GM21528 (cell line): Measurements from ENCODE around the gene MOCS1.

ENCODE experiments used
- ATAC-seq: cut with Tn5 transposase; IDR thresholded peaks from one replicate; pipeline ENCODE4 v1.9.1; 2021; ENCODE audit warnings: mild to moderate bottlenecking, moderate library complexity; ENCODE audit not compliant: unreplicated experiment, low FRiP score

Gene MOCS1

DNA sequence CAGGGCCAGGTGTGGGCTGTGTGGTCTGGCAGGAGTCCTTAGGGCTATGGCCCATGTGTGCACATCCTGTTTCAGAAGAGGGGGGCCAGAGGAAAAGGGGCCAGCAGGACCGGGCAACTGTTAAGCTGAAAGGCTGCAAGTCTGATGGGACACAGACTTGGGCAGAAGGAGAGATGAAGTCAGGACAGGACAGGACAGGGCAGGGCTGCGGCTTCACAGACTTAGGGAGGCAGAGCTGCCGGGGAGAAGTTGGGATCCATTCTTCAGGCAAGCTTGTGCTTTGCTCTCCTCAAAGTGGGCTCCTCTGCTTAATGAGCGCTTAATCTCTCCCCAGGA, 28.7 kb downstream of the MOCS1 start:
- ATAC-seq: no peak

DNA sequence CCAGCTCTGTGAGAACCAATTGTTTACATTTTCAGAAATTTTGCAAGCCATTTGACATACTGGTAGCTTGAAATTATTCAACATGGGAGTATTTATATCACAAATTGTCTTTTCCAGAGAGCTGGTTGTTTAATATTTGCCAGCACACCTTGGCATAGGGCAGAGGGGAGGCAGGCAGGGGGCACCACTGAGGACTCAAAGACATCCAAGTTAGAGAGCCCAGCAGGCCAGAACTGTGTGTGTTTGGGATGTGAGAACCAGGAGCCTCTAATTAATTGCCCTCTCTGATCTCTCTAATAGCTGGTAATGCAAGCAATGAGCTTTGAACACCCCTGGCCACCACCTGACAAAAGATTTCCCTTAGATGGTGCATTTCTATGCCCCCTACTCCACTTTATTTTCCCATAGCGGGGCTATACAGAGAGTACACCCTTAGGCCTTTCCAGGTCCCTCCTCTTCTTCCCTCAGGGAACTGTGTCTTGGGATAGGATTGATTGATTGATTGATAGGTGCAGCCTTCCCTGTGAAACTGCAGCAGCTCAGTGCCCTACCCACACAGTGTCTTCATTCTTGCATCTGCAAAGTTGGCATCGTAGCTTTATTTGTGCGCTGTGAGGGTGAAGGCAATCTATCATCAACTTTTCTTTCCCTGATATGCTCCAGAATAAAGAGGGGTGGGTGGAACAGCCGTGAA, 29.2 kb downstream of the MOCS1 start:
- ATAC-seq: no peak

DNA sequence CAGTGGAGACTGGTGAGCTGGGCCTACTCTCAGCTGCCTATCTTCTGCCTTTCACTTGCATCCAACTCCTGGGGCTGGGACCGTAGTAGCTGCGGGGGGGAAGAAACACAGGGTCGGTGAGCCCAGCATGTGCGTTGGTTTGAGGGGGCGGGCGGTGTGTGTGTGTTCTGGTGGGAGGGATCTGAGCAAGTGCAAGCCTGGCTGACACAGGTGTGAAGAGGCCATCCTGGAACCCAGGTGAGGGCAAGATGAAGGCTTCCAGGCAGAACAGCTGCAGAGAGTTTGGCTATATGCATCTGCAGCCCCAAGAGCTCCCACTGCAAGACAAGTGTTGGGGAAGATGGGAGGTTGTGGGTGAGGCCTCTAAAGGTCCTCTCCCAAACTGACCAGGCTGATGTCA, 30.6 kb downstream of the MOCS1 start:
- no peak for ATAC-seq

DNA sequence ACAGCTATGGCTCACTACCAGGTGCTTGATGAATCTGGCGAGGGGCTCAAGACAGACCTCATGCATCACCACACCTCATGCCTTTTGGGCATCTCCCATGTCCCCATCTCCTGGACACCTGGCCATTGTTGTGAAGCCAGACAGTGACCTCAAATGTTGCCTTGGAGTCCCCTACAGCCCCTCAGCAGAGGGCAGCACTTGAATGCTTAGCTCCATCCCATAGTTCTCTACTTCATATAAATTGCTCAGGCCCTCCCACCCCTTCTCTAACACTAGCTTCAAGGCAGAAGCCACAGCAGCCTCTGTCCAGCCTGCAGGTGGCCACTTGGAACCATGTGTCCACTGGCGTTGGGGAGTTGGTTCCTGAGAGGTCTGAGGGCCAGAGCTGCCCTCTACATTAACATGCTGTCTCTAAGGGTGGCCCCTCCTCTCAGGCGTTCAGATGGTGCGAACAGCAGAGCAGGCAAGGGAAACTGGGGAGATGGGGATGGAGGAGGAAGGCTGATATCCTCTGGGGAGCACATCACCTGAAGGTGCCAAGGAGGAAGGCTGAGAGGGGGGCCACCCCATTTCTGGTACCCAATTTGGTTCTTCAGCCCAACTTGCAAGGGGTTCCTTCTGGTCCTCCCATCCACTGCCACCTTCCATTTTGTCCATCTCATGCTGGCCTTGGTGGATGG, 31.3 kb downstream of the MOCS1 start:
- no peak for ATAC-seq

DNA sequence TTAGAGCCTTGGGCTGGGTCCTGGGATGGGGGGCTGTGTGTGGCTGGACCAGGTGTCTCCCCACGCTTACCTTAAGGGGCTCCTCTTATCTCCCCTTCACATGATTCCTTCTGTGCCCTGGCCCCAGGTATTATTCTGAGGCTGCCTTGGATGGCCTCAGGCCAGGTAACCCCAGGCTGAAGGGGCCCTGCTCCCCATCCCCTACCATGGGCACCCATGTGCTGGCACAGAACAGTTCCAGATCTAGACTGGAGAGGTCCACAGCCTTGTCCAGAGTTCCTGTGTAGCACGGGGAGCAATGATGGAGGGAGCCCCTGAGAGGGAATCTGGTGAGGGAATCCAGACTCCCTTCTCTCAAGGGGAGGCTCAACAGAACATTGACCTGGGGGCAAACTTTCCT, 32.1 kb downstream of the MOCS1 start:
- ATAC-seq: no peak

DNA sequence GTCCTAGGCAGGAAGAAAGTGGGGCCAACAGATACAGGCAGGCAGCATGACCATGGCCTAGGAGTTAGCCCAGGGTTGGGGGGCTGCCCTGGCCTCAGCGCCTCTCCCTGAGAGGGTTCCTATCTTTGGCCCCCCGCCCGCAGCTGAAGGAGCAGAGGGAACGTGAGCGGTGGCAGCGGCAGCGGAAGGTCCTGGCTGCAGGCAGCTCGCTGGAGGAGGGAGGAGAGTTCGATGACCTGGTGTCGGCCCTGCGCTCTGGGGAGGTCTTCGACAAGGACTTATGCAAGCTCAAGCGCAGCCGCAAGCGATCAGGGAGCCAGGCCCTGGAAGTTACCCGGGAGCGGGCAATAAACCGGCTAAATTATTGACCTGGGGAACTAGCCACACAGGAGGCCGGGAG, 32.6 kb downstream of the MOCS1 start:
- no peak for ATAC-seq

DNA sequence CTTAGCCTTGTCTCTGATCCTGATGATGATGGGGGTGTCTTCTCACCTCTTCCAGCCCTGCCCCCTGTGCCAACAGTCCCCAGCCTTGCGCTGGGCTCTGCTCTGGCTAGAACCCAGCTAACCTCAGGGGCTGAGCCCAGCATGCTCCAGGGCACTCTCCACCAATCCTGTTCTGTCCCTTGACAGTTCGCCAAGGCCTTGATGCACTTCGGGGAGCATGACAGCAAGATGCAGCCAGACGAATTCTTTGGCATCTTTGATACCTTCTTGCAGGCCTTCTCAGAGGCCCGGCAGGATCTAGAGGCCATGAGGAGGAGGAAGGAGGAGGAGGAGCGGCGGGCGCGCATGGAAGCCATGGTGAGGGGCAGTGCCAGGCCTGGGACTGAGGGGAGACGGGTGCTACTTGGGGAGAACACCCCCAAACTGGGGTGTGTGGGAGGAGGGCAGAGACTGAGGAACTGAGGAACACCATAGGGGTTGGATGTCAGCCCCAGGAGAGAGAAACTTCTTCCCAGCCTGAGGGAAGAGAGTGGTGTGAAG, 33.1 kb downstream of the MOCS1 start:
- ATAC-seq: no peak

DNA sequence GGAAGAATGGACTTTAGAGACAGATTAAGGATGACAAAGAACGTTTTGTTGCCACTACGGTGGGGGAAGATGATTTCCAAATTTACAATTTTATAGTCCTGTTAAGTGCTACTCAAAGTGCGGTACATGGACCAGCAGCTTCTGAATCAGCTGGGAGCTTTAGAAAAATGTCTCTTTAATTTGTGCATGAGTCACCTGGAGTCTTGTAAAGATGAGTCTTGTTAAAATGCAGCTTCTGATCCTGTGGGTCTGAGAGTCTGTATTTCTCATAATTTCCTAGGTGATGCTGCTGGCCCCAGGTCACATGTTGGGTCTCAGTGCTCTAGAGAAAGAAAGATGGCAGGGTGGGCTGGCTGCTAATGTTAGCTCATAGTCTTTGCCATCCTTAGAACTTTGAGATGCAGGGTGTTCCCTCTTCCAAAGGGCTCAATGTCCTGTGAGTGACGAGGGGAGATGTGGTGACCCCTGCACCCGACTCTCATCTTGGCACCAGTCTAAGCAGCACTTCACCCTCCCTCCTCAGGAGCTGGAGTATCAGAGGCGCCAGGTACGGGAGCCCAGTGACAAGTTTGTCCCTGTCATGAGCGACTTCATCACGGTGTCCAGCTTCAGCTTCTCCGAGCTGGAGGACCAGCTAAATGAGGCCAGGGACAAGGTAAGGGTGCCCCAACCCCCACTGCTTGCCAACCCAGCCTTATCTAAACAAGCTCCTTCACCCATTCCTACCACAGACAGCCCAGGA, 34.5 kb downstream of the MOCS1 start:
- no peak for ATAC-seq

DNA sequence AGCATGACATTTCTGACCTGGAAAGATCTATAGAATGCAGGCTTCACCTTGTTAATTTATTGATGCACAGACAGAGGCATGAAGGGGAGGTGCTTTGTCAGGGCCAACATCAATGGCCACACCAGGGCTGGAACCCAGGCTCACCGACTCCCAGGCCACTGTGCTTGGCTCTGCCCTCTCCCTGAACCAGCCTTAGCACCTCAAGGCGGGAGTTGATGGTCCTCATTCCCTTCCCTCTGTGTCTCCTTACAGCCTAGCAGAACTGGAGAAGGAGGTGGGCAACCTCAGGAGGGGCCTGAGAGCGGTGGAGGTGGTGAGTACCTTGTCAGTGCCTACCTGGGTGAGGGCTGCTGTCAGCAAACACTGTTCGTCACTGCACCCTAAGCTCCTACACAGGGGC, 35.6 kb downstream of the MOCS1 start:
- no peak for ATAC-seq

DNA sequence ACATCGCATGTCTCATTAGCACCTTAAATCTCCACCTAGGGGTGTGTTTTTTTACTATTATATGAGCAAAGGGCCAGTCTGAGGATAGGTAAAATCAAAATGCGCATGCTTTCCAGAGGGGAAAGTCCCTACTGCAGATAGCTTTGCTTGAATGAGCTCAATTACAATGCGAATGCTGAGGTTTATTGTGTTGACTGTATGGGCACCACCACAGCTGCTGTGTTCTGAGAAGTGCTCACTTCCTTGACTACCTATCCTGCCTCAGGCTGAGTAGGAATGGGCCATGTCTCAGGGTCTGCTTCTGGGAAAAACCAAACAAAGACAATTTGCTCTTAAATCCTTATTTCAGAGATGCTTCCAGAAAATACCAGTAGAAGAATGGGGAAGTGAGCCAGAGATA, 36.6 kb downstream of the MOCS1 start:
- ATAC-seq: no peak

DNA sequence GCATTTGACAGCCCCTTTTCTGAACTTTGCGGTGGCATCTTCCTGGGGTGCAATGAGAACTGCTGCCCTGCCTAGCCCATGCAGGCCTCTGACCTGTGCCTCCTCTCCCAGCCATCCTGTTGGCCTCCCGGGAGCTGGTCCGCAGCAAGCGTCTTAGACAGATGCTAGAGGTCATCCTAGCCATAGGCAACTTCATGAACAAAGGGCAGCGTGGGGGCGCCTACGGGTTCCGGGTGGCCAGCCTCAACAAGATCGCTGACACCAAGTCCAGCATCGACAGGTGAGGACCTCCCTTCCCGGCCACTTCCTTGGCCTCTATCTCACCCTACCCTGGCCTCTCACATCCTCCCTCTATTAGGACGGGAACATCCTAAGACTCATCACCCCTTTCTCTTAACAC, 37.6 kb downstream of the MOCS1 start:
- ATAC-seq: no peak

DNA sequence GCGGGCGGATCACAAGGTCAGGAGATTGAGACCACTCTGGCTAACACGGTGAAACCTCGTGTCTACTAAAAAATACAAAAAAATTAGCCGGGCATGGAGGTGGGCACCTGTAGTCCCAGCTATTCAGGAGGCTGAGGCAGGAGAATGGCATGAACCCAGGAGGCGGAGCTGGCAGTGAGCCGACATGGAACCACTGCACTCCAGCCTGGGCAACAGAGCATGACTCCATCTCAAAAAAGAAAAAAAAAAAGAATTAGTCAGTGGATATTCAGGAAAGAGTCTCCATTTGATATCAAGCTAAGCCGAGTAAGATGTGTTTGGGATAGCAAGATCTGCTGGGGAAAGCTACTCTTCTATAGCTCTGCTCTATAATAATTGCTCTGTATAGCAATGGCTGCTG, 41.0 kb downstream of the MOCS1 start:
- ATAC-seq: no peak

DNA sequence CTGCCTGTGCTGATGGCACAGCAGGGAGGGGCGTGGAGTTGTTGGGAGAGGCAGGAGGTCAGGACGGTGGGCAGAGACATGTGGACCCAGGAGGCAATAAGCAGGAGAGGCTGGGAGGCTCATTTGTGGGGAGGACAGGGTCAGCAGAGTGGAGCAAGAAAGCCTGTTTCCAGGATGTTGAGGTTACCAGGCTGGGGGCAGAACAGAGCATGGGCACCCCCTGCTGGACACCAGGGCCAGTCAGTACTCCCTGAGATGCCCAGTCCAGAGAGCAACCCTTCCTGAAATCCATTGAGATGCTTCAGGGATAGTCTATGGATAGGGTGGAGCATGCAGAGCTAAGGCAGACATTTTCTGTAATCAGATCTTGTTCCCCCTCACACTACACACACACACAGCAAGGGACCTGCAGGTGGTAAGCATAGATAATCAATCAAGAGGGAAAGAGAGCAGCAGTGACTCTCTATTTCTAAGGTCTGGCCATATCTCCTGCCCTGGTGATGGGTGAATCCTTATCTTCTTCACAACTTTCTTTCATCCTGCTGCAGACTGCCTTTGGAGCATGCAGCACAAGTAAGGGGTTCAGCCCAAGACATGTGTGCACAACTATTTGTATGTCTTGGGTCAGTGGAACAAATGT, 41.7 kb downstream of the MOCS1 start:
- no peak for ATAC-seq

DNA sequence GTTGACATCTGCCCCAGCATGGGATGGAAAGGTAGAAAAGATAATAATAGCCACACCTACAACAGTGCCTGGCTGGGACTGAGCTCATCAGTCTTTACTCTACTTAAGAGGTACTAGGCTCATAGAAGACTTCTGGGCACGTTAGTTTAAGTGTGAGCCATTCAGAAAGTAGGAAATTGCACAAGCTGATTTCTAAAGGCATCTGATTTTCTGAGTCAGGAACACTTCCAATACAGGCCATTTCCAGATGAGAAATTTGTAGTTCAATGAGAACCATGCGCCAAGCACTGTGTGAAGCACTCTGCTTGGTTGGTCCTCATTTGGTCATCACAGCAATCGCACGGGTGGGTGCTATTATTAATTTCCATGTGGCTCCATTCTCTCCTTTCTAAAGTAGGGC, 42.3 kb downstream of the MOCS1 start:
- no peak for ATAC-seq

DNA sequence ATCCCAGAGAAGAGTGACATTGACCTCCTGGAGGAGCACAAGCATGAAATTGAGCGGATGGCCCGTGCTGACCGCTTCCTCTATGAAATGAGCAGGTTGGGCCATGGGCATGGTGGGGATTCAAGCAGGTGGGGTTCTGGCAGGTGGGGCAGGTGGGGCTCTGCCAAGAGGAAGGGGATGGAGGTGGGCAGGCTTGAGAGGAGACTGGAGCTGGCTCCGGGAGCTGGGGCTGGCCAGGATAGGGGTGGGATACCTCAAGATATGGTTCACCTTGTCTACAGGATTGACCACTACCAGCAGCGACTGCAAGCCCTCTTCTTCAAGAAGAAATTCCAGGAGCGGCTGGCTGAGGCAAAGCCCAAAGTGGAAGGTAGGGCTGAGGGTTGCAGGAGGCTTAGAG, 42.9 kb downstream of the MOCS1 start:
- ATAC-seq: no peak

DNA sequence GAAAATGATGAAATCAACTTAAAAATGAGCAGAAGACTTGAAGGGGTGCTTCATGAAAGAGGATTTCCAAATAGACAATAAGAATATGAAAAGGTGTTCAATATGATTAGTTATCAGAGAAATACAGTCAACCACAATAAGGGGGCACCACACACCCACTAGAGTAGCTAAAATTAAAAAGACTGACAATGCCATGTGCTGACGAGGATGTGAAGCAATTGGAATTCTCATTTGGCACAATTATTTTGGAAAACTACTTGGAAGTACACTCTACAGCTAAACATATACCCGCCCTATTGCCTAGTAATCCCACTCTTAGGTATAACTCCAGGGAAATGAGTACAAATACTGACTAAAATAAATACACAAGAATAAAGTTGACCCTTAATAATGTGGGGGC, 45.0 kb downstream of the MOCS1 start:
- no peak for ATAC-seq

DNA sequence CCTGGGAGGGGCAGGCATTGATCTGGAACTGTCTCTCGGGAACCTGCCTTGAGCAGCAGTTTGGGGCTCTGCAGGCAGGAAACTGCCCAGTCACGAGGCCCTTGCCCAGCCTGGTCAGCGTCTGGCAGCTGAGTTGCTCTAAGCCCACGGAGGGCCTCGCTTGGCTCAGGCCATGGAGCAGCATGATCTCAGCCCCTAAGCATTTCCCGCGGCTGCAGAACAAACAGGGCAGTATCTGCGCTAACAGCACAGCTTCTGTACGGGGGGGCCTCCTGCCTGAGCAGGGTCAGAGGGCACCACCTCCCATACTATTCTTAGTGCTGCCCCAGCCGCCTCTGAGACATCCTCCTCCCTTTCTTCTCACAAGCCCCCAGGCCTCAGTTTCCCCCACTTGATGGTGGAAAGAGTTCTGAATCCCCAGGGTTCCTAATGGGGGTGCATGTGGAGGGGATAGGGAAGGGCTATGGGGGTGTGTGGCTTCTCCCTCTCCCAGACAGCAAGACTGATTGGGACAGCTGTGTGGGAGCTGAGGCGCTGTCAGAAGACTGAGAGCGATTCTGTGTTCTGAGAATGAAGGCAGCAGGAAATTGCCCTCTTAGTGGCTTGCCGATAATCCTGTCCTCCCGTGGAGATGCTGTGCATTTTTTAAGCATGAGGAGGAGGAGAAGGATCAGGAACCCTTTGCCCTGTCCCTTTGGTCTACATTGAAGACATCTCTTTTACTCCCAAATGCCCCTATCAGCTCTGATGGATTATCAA, 46.4 kb downstream of the MOCS1 start:
- ATAC-seq: no peak

DNA sequence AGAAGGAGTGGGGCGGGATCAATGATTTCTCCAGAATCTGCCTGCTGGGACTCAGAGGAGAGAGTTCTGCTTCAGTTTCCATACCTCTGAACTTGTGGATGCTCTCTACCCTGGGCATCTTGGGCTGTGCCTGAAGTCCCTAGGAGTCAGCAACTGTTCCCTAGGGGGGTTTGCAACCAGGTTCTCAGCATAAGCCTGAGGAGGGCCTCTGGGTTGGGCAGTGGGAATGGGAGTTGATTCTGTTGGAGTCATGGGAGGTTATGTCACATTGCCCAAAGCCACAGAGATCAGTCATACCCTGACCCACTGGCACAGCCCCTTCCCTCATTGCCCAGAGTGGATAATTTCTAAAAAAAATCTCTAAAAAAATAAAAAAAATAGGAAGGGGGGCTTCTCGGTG, 47.4 kb downstream of the MOCS1 start:
- ATAC-seq: no peak

DNA sequence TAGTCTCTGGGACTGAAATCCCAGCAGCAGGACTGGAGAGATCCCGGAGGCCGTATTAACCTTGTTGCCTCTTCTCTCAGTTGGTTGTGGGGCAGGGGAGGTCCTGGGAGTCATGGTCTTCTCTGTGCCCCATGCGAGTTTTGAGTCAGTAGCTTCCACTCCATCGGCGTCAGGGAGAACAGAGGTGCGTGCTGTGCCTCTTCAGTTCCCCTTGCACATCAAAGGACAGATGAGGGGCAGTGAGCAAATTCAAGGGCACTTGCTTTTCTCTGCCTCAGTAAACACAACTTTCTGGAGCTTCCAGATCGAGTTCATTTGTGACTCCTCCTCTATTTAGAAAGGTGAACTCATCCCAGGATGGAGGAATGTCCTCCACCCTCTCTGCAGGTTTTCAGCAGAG, 48.6 kb downstream of the MOCS1 start:
- ATAC-seq: no peak

DNA sequence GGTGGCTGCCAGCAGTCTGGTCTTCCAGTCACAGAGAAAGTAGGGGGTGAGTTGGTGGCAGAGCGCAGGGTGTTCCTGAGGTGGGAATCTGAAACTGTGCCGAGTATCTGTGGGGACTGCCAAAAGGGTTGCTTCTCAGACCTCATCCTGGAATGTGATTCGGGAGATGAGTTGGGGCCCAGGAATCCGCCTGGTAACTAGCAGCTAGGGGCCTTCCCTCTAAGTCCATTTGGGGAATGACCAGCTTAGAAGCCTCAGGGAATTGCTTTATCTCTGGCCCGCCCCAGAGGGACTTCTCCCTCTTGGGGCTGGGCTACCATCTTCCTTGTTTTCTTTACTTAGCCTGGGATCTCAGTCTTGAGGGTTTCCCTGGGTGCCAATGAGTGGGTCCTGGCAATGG, 49.6 kb downstream of the MOCS1 start:
- no peak for ATAC-seq

DNA sequence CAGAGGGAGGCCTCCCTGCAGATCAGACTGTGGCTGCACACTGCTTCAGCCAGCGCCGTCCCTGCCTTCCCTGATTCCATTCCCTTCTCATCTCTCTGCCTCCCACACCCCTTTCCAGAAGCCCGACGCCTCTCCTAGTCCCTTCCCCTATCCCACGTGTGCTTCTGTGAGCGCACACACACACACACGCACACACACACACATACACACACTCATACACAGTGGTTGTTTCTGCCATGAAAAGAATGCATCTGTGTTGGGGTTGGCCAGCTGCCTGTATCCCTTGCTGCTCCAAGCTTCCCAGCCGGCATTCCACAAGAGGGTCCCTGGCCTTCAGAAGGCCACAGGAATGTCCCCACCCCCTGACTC, 51.7 kb downstream of the MOCS1 start:
- ATAC-seq: no peak
